Sigmoid colon (tissue), 7 donors: Measurements from ENCODE around the gene THOC6. TPM values are rescaled to one million over a fixed set of nuclear protein-coding genes. Genes with fewer than 3 reads are reported as not detected.

Experiments
- DNase-seq: peaks from one replicate; pipeline ENCODE4 v3.0.0-alpha.2; 2019
- H3K27ac ChIP-seq, 4 donors: fragments of 200-600 bp; sonication (generic); one replicate each; pipeline ENCODE4 v1.5.1; 2016 to 2019; ENCODE audit warnings: mild to moderate bottlenecking in 1 of 4
- H3K27me3 ChIP-seq, 3 donors: fragments of 200-600 bp; sonication (generic); one replicate each; pipeline ENCODE4 v1.5.1; 2019; ENCODE audit warnings: mild to moderate bottlenecking in 1 of 3
- H3K36me3 ChIP-seq, 4 donors: fragments of 200-600 bp; sonication (generic); one replicate each; pipeline ENCODE4 v1.5.1; 2016 to 2019
- H3K4me1 ChIP-seq, 4 donors: fragments of 200-600 bp; sonication (generic); one replicate each; pipeline ENCODE4 v1.5.1; 2017 to 2019
- H3K4me3 ChIP-seq, 4 donors: fragments of 200-600 bp; sonication (generic); one replicate each; pipeline ENCODE4 v1.5.1; 2017 to 2019; ENCODE audit warnings: mild to moderate bottlenecking in 2 of 4, moderate library complexity in 1 of 4
- H3K9me3 ChIP-seq, 4 donors: fragments of 200-600 bp in 3 of 4; sonication (generic) in 3 of 4; one replicate each; pipeline versions ENCODE4 v1.5.1 to v1.6.1; 2013 to 2019
- CTCF ChIP-seq, 4 experiments: fragments of 450-650 bp in 3 of 4; fragments of 200-600 bp in 1 of 4; IDR thresholded peaks; one replicate each; pipeline ENCODE4 v1.5.1; 2016 to 2019; ENCODE audit warnings: antibody characterized with exemption in 4 of 4, mild to moderate bottlenecking in 3 of 4, moderate library complexity in 2 of 4
- EP300 ChIP-seq, 4 donors: sonication (generic); formaldehyde crosslinking; IDR thresholded peaks; one replicate each; pipeline ENCODE4 v1.6.1; 2017; ENCODE audit warnings: antibody characterized with exemption in 4 of 4
- POLR2A ChIP-seq, 2 donors: fragments of 450-650 bp; IDR thresholded peaks; one replicate each; pipeline ENCODE4 v1.6.1; 2016; ENCODE audit warnings: antibody characterized with exemption in 2 of 2, mild to moderate bottlenecking in 2 of 2, moderate library complexity in 2 of 2
- POLR2AphosphoS5 ChIP-seq, 4 donors: sonication (generic); formaldehyde crosslinking; IDR thresholded peaks; one replicate each; pipeline ENCODE4 v1.6.1; 2017; ENCODE audit warnings: antibody characterized with exemption in 4 of 4
- WGBS, 2 donors: extraction: QIAGEN DNeasy Blood & Tissue Kit; methylation state at CpG; one replicate each; pipeline ENCODE4 v1.1.7; 2013; 5-methylcytosine and 5-hydroxymethylcytosine counted together
- intact Hi-C: fragments of 100-400 bp; cut with DNase I; formaldehyde crosslinking; loops from one replicate; pipeline ENCODE4 v1.15.1; 2023
- polyA plus RNA-seq, 3 donors: library from polyadenylated mRNA; stranded (reverse); fragments of 200-250 nt; gene quantifications; one replicate each; pipeline ENCODE4 v1.2.3, GENCODE V29; 2013
- total RNA-seq, 4 donors: library from RNA; depleted of rRNA; stranded (reverse); fragments of >200 nt; gene quantifications; one replicate each; pipeline ENCODE4 v1.1.0, GENCODE V29; 2016
- donor health status: healthy with polysubstance abuse.
- donor health status: Bipolar disorder and iron deficiency.
- donor health status: healthy.

Gene THOC6
- total and polyA plus RNA-seq, 7 donors: 8.6 to 35.8 (median 15.8) TPM

DNA sequence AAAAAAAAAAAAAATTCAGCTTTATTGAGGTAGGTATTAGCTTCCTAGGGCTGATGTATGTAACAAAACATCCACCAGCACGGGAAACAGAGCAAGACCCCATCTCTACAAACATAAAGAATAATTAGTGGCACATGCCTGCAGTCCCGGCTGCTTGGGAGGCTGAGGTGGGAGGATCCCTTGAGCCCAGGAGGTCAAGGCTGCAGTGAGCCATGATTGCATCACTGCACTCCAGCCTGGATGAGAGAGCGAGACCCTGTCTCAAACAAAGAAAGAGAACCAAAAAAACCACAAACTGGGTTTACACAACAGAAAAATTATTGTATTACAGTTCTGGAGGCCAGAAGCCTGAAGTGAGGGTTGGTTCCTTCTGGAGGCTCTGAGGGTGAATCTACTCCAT, 18.5 kb downstream of the THOC6 start:
- Histone ChIP-seq H3K27me3 (peaks cover 50 to 98% (median 73%) of the 10 kb centered on the region in 3 donors), H3K36me3 (no peaks in the 10 kb centered on the region), H3K4me3 (no peak overlapping the region), H3K9me3 (no peaks in the 10 kb centered on the region), H3K27ac (no peak overlapping the region), H3K4me1 (peaks cover 0 to 22% (median 19%) of the 10 kb centered on the region in 4 donors)
- TF ChIP-seq POLR2A (IDR thresholded peaks at IDR 0.05) (no peak), POLR2AphosphoS5 (IDR thresholded peaks at IDR 0.05) (no peak), EP300 (IDR thresholded peaks at IDR 0.05) (no peak), CTCF (IDR thresholded peaks at IDR 0.05) (no peak)
- WGBS, 2 donors: 85 to 86% methylated on average over 3 of the region's 3 CpGs
- DNase-seq: no peak
- intact Hi-C loops: no loop called here

GRCh38 chr16:3044708-3045107, 20.9 kb downstream of the THOC6 start:
- no peak for TF ChIP-seq POLR2AphosphoS5 (IDR thresholded peaks at IDR 0.05)
- TF ChIP-seq CTCF (IDR thresholded peaks at IDR 0.05): no peak
- TF ChIP-seq POLR2A (IDR thresholded peaks at IDR 0.05): no peak
- no peak for TF ChIP-seq EP300 (IDR thresholded peaks at IDR 0.05)
- WGBS, 2 donors: 82 to 89% methylated on average over 6 of the region's 6 CpGs
- Histone ChIP-seq H3K4me3 (no peak overlapping the region), H3K9me3 (no peaks in the 10 kb centered on the region), H3K27ac (no peak overlapping the region), H3K36me3 (no peaks in the 10 kb centered on the region), H3K27me3 (peaks cover 38 to 98% (median 69%) of the 10 kb centered on the region in 3 donors), H3K4me1 (peaks cover 0 to 22% (median 19%) of the 10 kb centered on the region in 4 donors)
- no peak for DNase-seq
- intact Hi-C loops: no loop called here

- Histone ChIP-seq H3K4me1 (peaks cover 0 to 22% (median 19%) of the 10 kb centered on the region in 4 donors), H3K9me3 (no peaks in the 10 kb centered on the region), H3K36me3 (no peaks in the 10 kb centered on the region), H3K4me3 (peak within 1 kb of the TSS in 3 of 4 donors; percentile 25 to 47 (median 46)), H3K27ac (no peak within 1 kb of the TSS), H3K27me3 (peaks cover 38 to 97% (median 73%) of the 10 kb centered on the region in 3 donors)
- 1% methylated on average over 86 of the region's 86 CpGs for WGBS, 2 donors
- TF ChIP-seq POLR2A (IDR thresholded peaks at IDR 0.05): no peak
- TF ChIP-seq POLR2AphosphoS5 (IDR thresholded peaks at IDR 0.05): no peak
- no peak for TF ChIP-seq EP300 (IDR thresholded peaks at IDR 0.05)
- no peak for TF ChIP-seq CTCF (IDR thresholded peaks at IDR 0.05)
- DNase-seq: no peak
- intact Hi-C loops: no loop called here
These were observed 22.2 kb downstream of the THOC6 start, which contains the start of gene MMP25 for GRCh38 chr16:3045758-3046640. MMP25 (plus strand) TSS chr16:3046561; CDS start chr16:3046918, 357 bp downstream.

- H3K9me3 ChIP-seq: no peaks in the 10 kb centered on the region
- TF ChIP-seq CTCF (IDR thresholded peaks at IDR 0.05) (no peak), EP300 (IDR thresholded peaks at IDR 0.05) (no peak), POLR2A (IDR thresholded peaks at IDR 0.05) (no peak), POLR2AphosphoS5 (IDR thresholded peaks at IDR 0.05) (no peak)
- no peak for DNase-seq
- peaks cover 38 to 95% (median 73%) of the 10 kb centered on the region in 3 donors for H3K27me3 ChIP-seq
- intact Hi-C loops: no loop called here
- peak overlapping the region in 3 of 4 donors; percentile 25 to 47 (median 46) for H3K4me3 ChIP-seq
- 2 to 3% methylated on average over 54 of the region's 54 CpGs for WGBS, 2 donors
- peaks cover 0 to 22% (median 19%) of the 10 kb centered on the region in 4 donors for H3K4me1 ChIP-seq
- no peaks in the 10 kb centered on the region for H3K36me3 ChIP-seq
- H3K27ac ChIP-seq: no peak overlapping the region
These were observed 23.0 kb downstream of the THOC6 start for GRCh38 chr16:3046641-3047386.
